ENCODE results near the gene FREM2.

FREM2 gene

GRCh38 chr13:38753878-38754277, 67.0 kb downstream of the FREM2 start:
- FAIRE-seq = no peak
- DNase-seq (ENCODE audit: insufficient read length, low spot score) = no peak

GRCh38 chr13:38755793-38756192, 68.9 kb downstream of the FREM2 start:
- DNase-seq (ENCODE audit: insufficient read length, low spot score) (no peak), FAIRE-seq (no peak)

GRCh38 chr13:38758277-38758676, 71.4 kb downstream of the FREM2 start:
- no peak for FAIRE-seq
- no peak for DNase-seq (ENCODE audit: insufficient read length, low spot score)

GRCh38 chr13:38759390-38759789, 72.5 kb downstream of the FREM2 start:
- FAIRE-seq (no peak), DNase-seq (ENCODE audit: insufficient read length, low spot score) (no peak)

- no peak for FAIRE-seq
- DNase-seq (ENCODE audit: insufficient read length, low spot score) = no peak
Observed at GRCh38 chr13:38763446-38764381, 76.8 kb downstream of the FREM2 start.

- FAIRE-seq = no peak
Observed at GRCh38 chr13:38766799-38767198, 79.9 kb downstream of the FREM2 start.

GRCh38 chr13:38767506-38768265, 80.8 kb downstream of the FREM2 start:
- DNase-seq (ENCODE audit: insufficient read length, low spot score) (no peak), FAIRE-seq (no peak)

More at GRCh38 chr13:38766799-38767198, 79.9 kb downstream of the FREM2 start:
- DNase-seq (ENCODE audit: insufficient read length, low spot score) = no peak

GRCh38 chr13:38769526-38769925, 82.6 kb downstream of the FREM2 start:
- FAIRE-seq (no peak), DNase-seq (ENCODE audit: insufficient read length, low spot score) (no peak)

- no peak for DNase-seq (ENCODE audit: insufficient read length, low spot score)
Observed at GRCh38 chr13:38775085-38775484, 88.2 kb downstream of the FREM2 start.

GRCh38 chr13:38777347-38778119, 90.7 kb downstream of the FREM2 start:
- FAIRE-seq = no peak
- no peak for DNase-seq (ENCODE audit: insufficient read length, low spot score)

More at GRCh38 chr13:38775085-38775484, 88.2 kb downstream of the FREM2 start:
- FAIRE-seq = no peak

- no peak for FAIRE-seq
Observed at GRCh38 chr13:38781539-38781938, 94.7 kb downstream of the FREM2 start.

GRCh38 chr13:38784036-38784880, 97.4 kb downstream of the FREM2 start:
- FAIRE-seq (no peak), DNase-seq (ENCODE audit: insufficient read length, low spot score) (no peak)

More at GRCh38 chr13:38781539-38781938, 94.7 kb downstream of the FREM2 start:
- DNase-seq (ENCODE audit: insufficient read length, low spot score) = no peak

- FAIRE-seq = no peak
Observed at GRCh38 chr13:38785042-38785441, 98.2 kb downstream of the FREM2 start.

GRCh38 chr13:38785490-38785889, 98.6 kb downstream of the FREM2 start:
- DNase-seq (ENCODE audit: insufficient read length, low spot score) (no peak), FAIRE-seq (no peak)

More at GRCh38 chr13:38785042-38785441, 98.2 kb downstream of the FREM2 start:
- no peak for DNase-seq (ENCODE audit: insufficient read length, low spot score)

GRCh38 chr13:38787550-38787949, 100.7 kb downstream of the FREM2 start:
- DNase-seq (ENCODE audit: insufficient read length, low spot score) (no peak), FAIRE-seq (no peak)

- no peak for FAIRE-seq
- no peak for DNase-seq (ENCODE audit: insufficient read length, low spot score)
Observed at GRCh38 chr13:38796890-38797289, 110.0 kb downstream of the FREM2 start.

- no peak for DNase-seq (ENCODE audit: insufficient read length, low spot score)
Observed at GRCh38 chr13:38803531-38803930, 116.7 kb downstream of the FREM2 start.

GRCh38 chr13:38804061-38804460, 117.2 kb downstream of the FREM2 start:
- FAIRE-seq (no peak), DNase-seq (ENCODE audit: insufficient read length, low spot score) (no peak)

More at GRCh38 chr13:38803531-38803930, 116.7 kb downstream of the FREM2 start:
- no peak for FAIRE-seq

- FAIRE-seq = no peak
- no peak for DNase-seq (ENCODE audit: insufficient read length, low spot score)
Observed at GRCh38 chr13:38804536-38804935, 117.7 kb downstream of the FREM2 start.

- no peak for FAIRE-seq
- DNase-seq (ENCODE audit: insufficient read length, low spot score) = no peak
Observed at GRCh38 chr13:38814331-38814730, 127.5 kb downstream of the FREM2 start.

Measured in GM19239 (cell line).